HG03442 (cell line): ENCODE results near the gene PPP1R14B.

Experiments used
- ATAC-seq: cut with Tn5 transposase; IDR thresholded peaks from one replicate; pipeline ENCODE4 v1.9.1; 2021; ENCODE audit warnings: mild to moderate bottlenecking, moderate library complexity; ENCODE audit not compliant: unreplicated experiment

Gene PPP1R14B

DNA sequence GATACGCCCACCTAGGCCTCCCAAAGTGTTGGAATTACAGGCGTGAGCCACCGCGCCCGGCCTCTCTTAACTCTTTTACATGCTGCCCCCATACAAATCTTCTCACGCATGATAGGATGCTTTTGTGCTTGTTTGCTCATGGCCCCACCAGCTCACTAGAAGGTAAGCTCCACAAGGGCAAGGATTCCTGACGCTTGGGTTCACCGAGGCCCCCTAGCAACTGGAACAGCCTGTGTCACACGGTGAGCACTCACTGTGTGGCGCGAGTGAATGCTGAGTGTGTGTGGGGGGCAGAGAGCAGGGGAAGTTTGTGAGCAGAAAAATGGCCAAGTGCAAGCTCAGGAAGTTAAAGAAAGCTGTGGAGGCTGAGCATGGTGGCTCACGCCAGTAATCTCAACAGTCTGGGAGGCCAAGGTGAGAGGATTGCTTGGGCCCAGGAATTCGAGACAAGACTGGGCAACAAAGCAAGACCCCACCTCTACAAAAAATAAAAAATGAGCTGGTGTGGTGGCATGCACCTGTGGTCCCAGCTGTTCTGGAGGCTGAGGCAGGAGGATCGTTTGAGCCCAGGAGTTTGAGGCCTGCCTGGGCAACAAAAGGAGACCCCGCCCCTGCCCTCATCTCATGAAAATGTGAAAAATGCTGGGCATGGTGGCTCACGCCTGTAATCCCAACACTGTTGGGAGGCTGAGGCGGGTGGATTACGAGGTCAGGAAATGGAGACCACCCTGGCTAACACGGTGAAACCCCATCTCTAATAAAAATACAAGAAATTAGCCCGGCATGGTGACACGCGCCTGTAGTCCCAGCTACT lies 35.4 kb upstream of the PPP1R14B start:
- ATAC-seq = no peak

DNA sequence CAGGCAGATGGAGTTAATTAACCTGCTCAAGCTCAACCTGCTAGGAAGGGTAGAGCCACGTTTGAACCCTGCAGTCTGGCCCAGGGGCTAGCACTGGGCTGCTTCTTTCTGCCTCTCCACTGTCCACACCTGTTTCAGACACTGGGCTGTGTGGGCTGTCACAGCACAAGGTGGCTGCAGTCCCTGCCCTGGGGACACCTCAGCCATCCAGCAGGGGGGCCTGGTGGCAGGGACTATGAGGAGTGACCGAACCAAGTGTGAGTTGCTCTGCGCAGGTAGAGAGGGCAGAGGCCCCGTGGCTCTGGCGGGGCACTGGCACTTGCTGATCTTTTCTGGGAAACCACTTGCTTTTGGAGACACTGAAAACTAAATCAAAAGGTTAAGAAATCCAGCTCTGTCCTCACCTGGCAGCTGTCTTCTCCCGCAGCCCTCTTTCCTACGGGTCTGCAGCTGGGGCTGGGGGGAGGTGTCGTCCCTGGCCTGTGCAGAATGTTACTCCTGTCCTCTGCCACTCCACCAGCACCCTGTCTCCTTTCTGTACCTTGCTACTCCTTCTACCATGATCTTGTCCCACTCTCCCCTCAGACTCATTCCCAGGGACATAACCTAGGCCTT lies 31.9 kb upstream of the PPP1R14B start:
- no peak for ATAC-seq

DNA sequence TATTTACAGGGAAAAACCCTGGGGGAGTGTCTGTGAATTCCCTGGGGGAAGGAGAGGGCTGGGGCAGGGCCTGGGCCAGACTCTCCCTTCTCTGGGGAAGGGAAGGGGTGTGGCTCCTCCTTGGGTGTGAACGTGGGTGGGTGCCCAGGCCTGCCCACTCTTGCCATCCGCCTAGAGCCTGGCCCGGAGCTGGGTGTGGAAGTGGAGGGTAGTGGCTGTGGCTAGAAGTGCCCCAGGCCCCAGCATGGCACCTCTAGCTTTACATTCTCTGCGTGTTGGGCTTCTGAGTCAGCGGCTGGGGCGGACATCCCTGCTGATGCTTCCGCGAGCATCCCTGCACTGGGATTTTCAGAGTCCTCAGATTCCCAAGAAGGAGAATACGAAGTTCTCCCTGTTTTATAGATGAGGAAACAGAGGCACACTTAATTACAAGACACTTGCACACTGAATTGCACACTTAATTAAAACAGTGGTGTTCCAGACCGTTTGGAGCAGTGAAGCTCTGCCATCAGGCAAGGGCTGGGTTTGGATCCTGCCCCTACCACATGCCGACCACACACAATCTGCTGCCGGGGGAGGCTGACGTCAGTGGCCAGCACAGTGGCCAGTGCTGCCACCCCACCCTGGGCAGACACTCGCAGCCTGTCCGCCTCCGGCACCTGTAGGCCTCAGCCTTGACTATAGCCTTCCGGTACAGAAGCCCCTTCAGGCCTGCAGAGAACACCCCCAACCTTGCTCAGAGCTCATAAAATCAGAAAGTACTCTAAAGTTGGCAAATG lies 30.1 kb upstream of the PPP1R14B start:
- no peak for ATAC-seq

DNA sequence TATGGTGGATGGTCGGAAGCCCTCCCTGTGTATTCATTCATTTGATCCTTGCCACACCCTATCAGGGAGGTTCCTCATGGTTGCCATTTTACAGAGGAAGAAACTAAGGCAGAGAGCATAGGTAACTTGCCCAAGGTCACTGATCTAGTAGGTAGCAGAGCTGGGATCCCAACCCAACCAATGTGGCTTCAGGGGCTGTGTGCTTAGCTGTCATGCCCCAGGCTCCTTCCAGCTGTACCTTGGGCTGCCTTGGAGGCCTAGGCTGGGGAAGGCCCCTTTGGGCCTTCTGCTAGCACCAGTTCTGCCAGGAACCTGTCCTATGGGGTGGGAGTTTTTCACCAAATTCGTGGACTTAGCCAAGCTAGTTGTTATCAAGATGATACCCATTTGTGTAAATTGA lies 29.1 kb upstream of the PPP1R14B start:
- no peak for ATAC-seq

DNA sequence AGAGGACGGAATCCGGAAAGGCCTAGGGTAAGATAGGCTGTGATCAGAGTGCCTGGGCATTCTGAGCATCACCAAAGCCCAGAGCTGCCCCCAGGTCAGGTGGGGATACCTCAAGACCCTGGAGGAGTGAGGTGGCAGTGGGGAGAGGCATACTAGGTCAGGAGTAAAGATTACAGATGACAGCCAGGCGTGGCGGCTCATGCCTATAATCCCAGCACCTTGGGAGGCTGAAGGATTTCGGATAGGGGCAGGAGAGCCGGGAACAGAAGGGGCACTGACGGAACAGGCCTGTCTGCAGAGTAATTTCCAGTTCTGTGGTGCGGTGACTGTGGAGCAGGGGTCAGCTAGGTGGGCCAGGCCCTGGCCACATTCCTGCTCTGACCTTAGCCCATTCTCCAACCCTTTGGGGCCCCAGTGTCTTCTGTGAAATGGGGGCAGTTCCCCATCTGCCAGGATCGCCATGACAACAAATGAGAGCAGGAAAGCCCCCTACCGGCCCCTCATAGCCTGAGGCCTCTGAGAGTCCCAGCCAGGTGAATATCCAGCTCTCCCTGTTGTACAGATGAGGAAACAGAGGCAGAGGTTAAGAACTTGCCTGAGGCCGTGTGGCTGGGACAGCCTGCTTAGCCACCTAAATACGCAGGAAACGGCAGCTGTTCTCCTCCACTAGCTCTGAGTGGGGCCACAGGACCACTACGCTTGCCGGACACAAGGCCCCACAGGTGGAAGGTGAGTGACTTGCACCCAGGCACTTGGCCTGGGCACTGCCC lies 28.5 kb upstream of the PPP1R14B start:
- ATAC-seq = no peak

DNA sequence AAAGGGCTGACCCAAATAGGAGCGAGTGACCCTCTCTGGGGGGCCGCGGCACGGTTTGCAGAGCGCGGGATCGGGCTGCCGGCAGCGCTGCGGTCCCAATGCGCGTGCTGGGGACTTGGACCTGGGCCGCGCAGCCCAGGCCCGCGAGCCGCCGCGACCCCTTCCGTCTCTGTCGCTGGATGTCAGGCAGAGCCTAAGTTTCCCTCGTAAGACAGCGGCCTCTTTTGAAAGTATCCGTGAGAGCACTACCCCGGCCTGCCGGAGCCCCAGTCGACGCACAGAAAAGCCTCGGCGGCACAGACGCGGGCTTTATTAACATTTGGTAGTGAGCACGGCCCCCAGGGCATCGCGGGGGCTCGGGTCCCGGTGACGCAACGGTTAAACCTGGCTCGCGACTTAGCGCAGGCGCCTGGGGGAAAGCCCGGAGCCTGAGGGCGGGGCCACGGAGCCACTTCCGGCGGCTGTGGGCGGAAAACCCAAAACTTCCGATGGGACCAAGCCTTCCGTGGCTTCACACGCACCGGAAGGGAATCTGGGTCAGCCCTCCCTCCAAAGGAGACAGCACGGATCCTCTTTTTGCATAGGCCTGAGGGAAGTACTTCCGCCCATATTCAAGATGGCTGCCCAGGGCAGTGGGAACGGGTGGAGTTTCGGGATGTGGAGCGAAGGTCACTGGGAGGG lies 22.9 kb upstream of the PPP1R14B start:
- peak; percentile 70 for ATAC-seq

DNA sequence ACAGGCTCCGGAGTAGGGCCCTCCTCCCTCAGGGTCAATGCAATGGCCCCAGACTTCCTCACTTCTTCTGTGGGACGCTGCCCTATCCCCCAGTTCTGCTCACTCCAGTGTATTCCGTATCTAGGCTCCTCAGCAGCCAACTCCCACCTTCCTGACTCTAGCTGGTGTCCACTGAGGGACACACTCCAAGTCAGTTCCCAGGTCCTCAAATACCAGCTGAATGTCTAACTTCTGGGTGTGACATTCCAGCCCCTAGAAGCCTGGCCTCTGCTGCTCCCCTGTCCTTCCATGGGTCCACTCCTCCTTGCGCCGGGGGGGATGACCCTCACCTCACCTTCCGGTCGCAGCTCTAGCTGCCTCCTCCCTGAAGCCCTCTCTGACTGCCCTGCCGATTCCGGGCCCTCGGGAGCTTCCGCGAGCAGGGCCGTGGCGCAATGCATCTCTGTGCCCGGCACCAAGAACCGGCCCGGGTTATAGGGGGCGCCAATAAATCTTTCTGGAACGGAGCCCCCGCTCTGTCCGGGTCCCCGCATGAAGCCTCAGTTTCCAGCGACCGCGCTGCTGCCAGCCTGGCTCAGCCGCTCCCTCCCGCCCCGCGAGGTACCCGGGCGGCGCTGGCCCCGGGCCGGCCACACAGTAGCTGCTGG lies 22.3 kb upstream of the PPP1R14B start:
- peak; percentile 6 for ATAC-seq

DNA sequence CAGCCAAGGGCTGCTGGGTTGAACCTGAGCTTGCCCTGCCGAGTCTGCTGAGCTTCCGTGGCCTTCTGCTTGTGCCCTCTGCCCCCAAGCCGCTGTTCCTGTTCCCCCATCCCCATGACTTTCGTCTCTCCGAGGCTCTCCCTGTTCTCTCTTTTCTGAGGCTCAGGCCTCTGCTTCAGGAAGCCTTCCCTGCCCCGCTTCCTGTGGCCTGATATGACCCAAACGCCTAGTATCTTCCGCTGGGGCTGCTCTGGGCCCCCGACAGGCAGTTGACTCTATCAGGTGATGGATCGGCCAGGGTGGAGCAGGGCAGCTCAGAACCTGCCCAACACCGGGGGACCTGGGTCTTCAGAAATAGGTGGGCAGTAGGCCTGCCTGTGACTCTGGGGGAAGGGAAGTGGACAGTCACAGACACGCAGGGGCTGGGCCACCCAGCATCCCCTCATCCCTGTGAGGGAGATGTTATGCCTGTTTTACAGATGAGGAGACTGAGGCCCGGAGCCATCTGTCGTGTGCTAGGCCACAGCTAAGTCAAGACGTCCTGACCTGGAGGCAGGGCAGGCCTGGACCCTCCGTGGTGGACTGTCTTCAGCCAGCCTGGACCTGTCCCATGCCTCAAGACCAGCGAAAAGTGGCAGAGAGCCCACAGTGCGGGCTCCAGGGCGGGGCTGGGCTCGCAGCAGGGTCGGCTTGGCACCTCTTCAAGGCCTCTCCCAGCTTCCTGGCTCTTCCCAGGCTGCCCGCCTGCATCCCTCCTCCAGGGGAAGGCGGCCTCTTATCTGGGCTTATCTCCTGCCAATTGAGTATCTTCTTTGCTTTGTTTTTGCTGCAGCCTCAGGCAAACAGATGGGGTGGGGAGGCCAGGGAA lies 21.5 kb upstream of the PPP1R14B start:
- ATAC-seq = no peak

DNA sequence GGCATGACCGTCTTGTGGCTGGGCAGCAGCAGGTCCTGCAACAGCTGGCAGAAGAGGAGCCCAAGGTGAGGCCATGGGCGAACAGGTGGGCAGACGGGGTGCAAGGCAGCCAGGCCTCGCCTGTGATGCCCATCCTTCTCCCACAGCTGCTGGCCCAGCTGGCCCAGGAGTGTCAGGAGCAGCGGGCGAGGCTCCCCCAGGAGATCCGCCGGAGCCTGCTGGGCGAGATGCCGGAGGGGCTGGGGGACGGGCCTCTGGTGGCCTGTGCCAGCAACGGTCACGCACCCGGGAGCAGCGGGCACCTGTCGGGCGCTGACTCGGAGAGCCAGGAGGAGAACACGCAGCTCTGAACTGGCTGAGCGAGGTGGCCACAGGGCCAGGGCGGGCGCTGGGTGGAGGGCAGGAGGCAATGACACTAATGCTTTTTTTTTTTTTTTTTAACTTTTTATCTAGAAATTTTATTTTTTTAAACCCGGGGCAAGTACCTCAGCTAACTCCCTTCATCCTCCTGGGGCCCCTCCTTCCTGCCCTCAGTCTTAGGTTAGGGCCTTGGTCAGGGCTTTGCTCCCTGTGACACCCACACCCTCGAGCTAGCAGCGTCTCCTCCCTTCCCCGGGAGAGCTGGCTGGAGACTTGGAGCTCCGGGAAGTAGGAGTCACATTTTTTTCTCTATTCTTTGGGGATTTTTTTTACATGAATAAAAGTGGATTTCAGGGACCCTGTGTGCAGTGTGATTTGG lies 20.6 kb upstream of the PPP1R14B start:
- no peak for ATAC-seq

DNA sequence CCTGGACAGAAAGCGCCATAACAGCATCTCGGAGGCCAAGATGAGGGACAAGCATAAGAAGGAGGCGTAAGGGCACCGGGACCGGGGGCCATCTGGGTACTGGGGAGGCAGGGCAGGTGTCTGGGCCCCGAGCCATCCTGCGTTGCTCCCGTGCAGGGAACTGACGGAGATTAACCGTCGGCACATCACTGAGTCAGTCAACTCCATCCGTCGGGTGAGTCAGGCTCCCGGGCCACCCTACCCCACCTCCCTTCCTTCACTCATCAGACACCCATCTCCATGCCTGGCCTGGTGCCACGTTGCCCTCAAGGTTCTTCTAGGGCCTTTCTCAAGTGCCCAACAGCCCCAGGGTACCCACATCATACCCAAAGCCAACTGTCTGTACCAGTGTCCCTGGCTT lies 19.6 kb upstream of the PPP1R14B start:
- ATAC-seq = no peak

DNA sequence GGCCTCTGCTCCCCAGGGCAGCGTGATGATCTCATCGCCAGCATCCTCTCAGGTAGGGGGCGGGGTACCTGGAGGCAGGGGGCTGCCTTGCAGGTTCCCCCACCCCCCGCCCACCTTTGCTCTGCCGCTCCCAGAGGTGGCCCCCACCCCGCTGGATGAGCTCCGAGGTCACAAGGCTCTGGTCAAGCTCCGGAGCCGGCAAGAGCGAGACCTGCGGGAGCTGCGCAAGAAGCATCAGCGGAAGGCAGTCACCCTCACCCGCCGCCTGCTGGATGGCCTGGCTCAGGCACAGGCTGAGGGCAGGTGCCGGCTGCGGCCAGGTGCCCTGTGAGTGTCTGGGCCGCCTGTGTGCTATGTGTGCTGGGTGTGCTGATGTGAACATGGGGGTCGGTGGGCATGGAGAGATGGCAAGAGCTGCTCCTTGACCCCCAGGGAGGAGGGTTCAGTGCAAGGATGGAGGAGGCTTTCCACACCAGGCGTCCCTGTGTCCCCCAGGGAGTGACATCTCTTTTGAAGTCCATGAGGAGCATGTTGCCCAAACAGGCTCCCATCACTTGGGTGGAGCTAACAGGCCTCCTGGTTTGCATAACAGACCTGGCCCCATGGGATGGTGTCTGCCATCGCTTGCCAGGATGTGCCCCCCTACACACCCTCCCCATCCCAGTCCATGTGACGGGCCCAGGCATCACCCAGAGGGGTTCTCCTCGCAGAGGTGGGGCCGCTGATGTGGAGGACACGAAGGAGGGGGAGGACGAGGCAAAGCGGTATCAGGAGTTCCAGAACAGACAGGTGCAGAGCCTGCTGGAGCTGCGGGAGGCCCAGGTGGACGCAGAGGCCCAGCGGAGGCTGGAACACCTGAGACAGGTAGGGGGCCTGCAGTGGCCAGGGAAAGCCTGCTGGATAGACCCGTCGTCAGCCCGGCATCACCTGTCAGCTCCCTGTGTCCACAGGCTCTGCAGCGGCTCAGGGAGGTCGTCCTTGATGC lies 18.7 kb upstream of the PPP1R14B start:
- ATAC-seq = no peak

DNA sequence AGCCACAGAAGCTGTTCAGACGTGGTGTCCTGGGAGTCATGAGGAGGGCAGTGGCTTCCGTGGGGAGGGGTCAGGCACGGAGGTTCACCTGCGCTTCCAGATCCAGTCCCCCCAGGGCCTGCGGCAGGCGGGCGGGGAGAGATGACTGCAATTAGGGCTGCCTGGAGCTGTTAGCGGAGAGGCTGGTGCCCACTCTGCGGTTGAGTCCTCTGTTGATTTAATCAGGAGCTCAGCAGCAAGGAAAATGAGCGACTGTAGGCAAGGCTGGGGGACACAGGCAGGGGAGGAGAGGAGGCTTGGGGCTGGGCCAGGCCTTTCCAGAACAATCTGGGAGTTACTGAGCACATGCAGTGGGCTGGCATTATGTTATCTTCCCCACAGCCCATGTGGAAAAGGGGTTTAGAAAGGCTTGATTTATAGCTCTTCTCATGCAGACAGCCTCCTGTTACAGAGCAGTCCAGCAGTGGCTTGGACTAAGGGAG lies 17.7 kb upstream of the PPP1R14B start:
- ATAC-seq = no peak

DNA sequence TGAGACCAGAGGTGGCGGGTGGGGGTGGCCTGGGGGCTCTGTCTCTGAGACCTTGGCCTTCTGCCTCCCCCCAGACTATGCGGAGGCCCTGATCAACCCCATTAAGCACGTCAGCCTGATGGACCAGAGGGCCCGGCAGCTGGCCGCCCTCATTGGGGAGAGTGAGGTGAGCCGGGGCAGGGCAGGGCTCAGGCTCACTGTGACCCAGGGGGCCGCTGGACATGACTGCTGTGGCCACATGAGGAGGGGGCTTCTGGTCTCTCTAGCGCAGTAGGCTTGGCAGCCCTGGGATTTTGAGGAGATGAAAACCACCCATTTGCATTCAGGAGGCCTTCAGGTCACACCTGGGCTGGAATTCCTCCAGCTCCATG lies 17.2 kb upstream of the PPP1R14B start:
- ATAC-seq = no peak

DNA sequence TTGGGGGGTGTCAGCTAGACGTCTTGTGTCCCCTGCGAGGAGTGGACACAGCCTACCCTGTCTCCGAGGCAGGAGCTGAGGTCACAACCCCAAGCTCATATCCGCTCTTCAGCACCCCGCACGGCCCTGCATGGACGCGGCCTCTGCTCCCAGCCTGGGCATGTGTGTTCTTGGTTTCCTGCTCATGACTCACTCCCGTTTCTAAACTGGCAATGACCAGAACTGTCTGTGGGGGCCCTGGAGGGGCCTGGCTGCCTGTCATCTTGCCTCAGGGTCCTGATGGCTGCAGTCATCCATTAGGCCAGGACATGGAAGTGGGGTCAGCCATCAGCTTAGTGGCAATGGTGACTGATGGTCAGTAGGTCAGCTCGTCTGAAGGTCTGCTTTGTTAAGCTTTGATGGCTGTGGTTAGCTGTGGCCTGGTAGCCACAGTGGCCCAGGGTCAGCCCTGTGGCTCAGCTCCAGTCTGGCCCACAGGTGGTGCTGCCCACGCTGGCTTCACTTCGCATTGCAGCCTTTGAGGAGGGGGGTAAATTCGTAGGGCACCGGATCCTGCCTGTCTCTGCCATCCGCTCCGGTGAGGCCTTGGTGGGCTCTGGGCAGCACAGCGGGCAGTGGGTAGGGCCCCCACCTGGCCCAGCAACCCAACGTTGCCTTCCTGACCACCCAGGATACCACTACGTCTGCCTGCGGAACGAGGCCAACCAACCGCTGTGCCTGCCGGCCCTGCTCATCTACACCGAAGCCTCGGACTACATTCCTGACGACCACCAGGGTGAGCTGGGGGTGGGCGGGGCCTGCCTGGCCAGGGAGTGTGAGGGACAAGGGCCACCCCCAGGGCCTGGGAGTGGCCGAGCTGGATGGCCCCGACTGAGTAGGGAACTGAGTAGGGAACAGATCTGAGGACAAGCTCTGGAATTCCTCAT lies 16.5 kb upstream of the PPP1R14B start:
- ATAC-seq = no peak

DNA sequence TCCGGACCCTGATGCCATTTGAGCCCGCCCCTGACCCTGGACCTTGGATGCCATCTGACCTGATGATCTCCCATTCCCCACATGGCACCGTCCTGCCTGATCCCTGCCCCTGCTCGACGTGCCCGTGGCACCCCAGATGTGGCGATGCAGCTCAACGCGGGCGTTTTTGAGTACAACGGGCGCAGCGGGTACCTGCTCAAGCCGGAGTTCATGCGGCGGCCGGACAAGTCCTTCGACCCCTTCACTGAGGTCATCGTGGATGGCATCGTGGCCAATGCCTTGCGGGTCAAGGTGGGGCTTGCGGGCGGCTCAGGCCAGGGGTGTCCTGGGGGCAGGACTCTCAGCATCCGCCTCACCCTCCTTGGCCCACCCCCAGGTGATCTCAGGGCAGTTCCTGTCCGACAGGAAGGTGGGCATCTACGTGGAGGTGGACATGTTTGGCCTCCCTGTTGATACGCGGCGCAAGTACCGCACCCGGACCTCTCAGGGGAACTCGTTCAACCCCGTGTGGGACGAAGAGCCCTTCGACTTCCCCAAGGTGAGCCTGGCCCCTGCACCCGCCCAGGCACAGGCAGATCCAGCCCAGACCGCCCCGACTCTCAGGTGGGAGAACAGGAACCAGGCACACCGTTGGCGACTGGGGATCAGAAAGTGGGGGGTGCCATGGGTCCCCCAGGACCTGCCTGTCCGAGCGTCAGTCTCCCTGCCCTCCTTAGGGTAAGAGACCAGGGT lies 15.7 kb upstream of the PPP1R14B start:
- no peak for ATAC-seq
